Urothelium cell line (cell line): ENCODE results near the gene RXRB.
A peak's percentile ranks its signal among the peaks of the same experiment; 100 is the strongest.
"Not testable (repeated sequence)": the region's sequence is repeated elsewhere in the genome, so short reads cannot be mapped to it uniquely, and the experiment has no call there.

Experiments used
- DNase-seq: peaks from one replicate; pipeline ENCODE4 v3.0.0; 2011; ENCODE audit warnings: low spot score, mixed read lengths
- FAIRE-seq: peaks from 2 replicates; lab custom pipeline; 2011; peaks lifted over from hg19 to GRCh38; lab: Jason Lieb, UNC

Gene RXRB

GRCh38 chr6:33164665-33165373 is 35.6 kb downstream of the RXRB start:
- DNase-seq: no peak
- no peak for FAIRE-seq

- FAIRE-seq (no peak), DNase-seq (no peak)
These were observed 36.3 kb downstream of the RXRB start for GRCh38 chr6:33164176-33164575.

GRCh38 chr6:33163540-33163939 is 36.9 kb downstream of the RXRB start:
- DNase-seq (no peak), FAIRE-seq (no peak)

- DNase-seq (peak; percentile 90), FAIRE-seq (peak; percentile 76)
These were observed 38.8 kb downstream of the RXRB start for GRCh38 chr6:33161354-33162331.

- DNase-seq: peak; percentile 85
- FAIRE-seq: no peak
These were observed 39.6 kb downstream of the RXRB start for GRCh38 chr6:33160728-33161344.

- DNase-seq: no peak
- no peak for FAIRE-seq
These were observed 40.4 kb downstream of the RXRB start for GRCh38 chr6:33160096-33160495.

GRCh38 chr6:33156964-33157363 is 43.5 kb downstream of the RXRB start:
- DNase-seq: no peak
- FAIRE-seq: no peak

GRCh38 chr6:33156561-33156960 is 43.9 kb downstream of the RXRB start:
- FAIRE-seq: no peak

GRCh38 chr6:33154349-33154748 is 46.1 kb downstream of the RXRB start:
- FAIRE-seq: no peak
- DNase-seq: no peak

More at GRCh38 chr6:33156561-33156960, 43.9 kb downstream of the RXRB start:
- no peak for DNase-seq

GRCh38 chr6:33151050-33151449 is 49.4 kb downstream of the RXRB start:
- FAIRE-seq (no peak), DNase-seq (no peak)

- not testable (repeated sequence) for FAIRE-seq, DNase-seq
These were observed 49.9 kb downstream of the RXRB start for GRCh38 chr6:33150560-33150959.

GRCh38 chr6:33147807-33148666 is 52.4 kb downstream of the RXRB start:
- peak; percentile 48 for DNase-seq
- FAIRE-seq: no peak

- DNase-seq (no peak), FAIRE-seq (no peak)
These were observed 56.1 kb downstream of the RXRB start for GRCh38 chr6:33144373-33144772.
